Right forelimb (tissue), 1 donor: ENCODE results near the gene PCSK1N.
"Not testable (repeated sequence)": the region's sequence is repeated elsewhere in the genome, so short reads cannot be mapped to it uniquely, and the experiment has no call there.

Experiments used
- DNase-seq: peaks from one replicate; pipeline ENCODE4 v3.0.0-alpha.2; 2018

PCSK1N gene

GRCh38 chrX:48835524-48836329 lies at the start of gene PCSK1N:
Gene PCSK1N (minus strand): TSS chrX:48835610. CDS start chrX:48835532, 78 bp downstream.
- DNase-seq: no peak

DNA sequence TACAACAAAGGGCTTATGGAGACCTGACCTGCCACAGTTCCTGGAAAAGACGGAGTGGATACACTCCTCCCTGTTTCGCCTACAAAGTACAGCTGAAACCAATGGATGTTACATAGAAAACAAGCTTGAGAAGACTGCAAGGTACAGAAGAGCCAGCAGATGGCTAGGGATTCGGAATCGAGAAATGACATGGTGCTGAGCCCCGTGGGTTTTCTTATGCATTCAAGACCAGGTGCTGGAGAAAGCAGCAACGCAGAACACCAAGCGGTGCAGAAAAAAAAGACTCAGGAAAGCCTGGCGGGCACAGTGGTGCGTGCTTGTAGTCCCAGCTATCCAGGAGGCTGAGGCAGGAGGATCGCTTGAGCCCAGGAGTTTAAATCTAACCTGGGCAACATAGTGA lies 48.3 kb upstream of the PCSK1N start:
- no peak for DNase-seq

GRCh38 chrX:48876944-48877343 lies 41.5 kb upstream of the PCSK1N start:
- DNase-seq: not testable (repeated sequence)

GRCh38 chrX:48872017-48872416 lies 36.6 kb upstream of the PCSK1N start:
- not testable (repeated sequence) for DNase-seq

GRCh38 chrX:48864210-48864609 lies 28.8 kb upstream of the PCSK1N start:
- no peak for DNase-seq

- DNase-seq: no peak
These were observed 19.5 kb upstream of the PCSK1N start for GRCh38 chrX:48854898-48855297.

GRCh38 chrX:48854121-48854804 lies 18.9 kb upstream of the PCSK1N start:
- DNase-seq: not testable (repeated sequence)

GRCh38 chrX:48853494-48853893 lies 18.1 kb upstream of the PCSK1N start:
- not testable (repeated sequence) for DNase-seq

DNA sequence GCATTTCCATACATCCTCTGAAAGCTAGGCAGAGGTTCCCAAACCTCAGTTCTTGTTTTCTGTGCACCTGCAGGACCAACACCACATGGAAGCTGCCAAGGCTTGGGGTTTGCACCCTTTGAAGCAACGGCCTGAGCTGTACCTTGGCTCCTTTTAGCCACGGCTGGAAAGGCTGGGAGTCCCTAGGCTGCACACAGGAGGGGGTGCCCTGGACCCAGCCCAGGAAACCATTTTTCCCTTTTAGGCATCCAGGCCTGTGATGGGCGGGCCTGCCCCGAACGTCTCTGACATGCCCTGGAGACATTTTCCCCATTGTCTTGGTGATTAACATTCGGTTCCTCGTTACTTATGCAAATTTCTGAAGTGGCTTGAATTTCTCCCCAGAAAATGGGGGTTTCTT lies 17.4 kb upstream of the PCSK1N start:
- no peak for DNase-seq

- DNase-seq: no peak
These were observed 13.4 kb upstream of the PCSK1N start for GRCh38 chrX:48848847-48849246.

DNA sequence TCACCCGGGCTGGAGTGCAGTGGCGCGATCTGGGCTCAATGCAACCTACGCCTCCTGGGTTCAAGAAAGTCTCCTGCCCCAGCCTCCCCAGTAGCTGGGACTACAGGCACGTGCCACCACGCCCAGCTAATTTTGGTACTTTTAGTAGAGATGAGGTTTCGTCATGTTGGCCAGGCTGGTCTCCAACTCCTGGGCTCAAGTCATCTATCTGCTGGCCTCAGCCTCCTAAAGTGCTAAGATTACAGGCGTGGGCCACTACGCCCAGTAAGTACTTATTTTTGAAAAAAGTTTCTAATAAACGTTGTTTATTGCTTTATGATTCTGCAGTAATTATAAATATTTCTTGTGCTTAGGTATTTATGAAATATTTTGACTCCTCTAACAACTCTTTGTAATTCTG lies 4.3 kb upstream of the PCSK1N start:
- no peak for DNase-seq

DNA sequence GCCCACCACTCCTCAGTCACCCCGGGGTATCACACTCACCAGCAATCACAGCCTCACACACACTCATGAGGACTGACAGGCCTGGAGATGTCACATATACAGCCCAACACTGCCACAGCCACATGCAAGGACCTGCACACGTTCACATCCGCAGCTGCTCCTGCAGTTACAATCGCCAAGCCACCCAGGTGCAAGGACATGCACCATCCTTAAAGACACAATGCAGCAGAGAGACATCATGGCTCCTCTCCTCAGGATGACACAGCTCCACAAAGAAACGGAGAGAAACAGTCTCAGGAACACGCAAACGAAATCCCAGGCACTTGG lies 1.1 kb downstream of the PCSK1N start:
- DNase-seq: no peak

GRCh38 chrX:48833542-48834138 lies 1.8 kb downstream of the PCSK1N start:
- DNase-seq: no peak

DNA sequence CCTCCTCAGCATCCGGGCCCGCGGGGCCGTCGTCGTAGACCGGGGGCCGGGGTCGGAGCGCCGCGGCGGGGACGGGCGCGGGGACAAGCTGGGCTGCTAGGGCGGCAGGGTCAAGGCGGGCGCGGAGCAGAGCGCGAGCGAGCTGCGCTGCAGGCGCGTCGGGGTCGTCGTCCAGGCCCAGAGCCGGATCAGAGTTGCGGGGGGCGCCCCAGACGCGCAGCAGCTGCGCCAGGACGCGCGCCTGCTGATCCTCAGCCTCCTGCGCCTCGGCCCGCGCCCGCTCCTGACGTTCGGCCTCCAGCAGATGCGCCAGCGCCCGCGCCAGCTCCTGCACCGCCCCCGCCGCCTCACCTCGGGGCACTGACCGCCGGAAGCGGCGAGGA lies 3.5 kb downstream of the PCSK1N start:
- DNase-seq: no peak

DNA sequence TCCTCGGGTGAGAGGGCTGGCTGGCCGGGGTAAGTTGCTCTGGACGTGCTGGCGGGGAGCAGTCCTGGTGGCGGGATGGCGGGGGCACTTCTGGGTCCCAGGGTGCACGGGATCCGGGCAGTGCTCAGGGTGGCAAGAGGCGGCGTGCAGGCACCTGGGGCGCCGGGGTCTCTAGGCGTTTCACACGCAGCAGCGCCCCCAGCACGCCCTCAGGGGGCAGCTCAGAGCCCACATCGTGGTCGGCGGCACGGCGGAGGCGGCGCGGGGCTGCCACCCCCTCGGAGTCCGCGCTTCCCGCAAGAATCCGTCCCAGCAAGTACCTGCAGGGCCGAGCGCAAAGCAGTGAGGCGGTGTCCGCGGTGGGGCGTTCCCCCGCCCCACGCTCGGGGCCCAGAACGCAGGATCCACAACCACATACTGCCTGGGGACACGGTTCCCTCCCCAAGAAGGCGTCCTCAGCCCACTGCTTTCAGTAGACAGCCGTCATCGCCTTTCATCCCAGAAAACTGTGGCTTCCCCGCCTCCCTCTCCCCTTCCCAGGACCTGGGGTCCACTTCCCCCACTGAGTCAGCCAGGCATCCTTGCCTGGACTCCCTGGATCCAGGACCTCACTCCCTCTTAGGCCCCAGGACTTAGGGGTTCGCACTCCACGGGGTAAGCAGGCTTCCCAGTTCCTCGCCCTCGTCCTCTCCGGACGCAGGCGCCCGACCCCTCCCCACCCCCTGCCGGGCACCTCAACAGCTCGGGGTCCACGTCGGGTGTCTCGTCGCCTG lies 4.1 kb downstream of the PCSK1N start:
- no peak for DNase-seq

DNA sequence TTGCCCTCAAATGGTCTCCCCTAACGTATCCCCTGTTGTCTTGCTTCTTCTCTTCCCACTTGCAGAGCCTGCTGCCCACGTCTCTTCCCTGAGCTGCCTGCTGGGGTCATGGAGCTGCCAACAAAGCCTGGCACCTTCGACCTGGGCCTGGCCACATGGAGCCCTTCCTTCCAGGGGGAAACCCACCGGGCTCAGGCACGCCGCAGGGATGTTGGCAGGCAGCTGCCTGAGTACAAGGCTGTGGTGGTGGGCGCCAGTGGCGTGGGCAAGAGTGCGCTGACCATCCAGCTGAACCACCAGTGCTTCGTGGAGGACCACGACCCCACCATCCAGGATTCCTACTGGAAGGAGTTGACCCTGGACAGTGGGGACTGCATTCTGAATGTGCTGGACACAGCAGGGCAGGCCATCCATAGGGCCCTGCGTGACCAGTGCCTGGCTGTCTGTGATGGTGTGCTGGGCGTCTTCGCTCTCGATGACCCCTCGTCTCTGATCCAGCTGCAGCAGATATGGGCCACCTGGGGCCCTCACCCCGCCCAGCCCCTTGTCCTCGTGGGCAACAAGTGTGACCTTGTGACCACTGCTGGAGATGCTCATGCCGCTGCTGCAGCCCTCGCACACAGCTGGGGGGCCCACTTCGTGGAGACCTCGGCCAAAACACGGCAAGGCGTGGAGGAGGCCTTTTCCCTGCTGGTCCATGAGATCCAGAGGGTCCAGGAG lies 6.2 kb downstream of the PCSK1N start:
- no peak for DNase-seq

DNA sequence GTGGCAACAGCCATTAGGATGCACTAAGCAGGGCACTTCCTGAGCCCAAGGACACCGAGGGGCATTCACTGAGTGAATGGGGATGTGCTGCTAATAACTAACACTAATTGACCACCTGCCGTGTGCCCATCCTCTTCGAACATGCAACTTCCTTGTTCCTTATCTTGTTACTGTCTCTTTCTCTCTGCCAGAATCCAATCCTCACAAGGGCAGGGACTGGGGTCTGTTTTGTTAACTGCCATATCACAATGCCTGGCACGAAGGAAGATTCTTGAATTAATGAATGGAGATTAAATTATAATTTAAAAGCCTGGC lies 7.8 kb downstream of the PCSK1N start:
- DNase-seq: no peak

- DNase-seq: no peak
These were observed 8.3 kb downstream of the PCSK1N start for GRCh38 chrX:48826876-48827653.

- DNase-seq: no peak
These were observed 9.1 kb downstream of the PCSK1N start, which contains the start of gene ERAS for GRCh38 chrX:48826135-48826875. Gene ERAS (plus strand): TSS chrX:48826513. CDS start chrX:48829124, 2,611 bp downstream.

DNA sequence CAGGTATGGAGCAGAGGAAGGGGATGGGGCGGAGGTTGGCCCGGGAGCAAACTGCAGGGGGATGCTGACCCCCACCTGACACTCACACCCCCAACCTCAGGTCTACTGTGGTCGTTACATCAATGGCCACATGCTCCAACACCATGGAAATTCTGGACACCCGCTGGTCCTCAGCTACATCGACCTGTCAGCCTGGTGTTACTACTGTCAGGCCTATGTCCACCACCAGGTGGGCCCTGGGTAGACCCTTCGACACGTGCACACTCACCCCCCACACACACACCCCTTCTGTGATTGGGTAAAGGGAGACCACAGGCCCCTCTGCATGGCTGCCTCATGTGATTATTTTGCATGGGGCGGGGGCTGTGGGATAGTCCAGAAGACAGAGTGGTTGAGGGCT lies 11.3 kb downstream of the PCSK1N start:
- no peak for DNase-seq

DNA sequence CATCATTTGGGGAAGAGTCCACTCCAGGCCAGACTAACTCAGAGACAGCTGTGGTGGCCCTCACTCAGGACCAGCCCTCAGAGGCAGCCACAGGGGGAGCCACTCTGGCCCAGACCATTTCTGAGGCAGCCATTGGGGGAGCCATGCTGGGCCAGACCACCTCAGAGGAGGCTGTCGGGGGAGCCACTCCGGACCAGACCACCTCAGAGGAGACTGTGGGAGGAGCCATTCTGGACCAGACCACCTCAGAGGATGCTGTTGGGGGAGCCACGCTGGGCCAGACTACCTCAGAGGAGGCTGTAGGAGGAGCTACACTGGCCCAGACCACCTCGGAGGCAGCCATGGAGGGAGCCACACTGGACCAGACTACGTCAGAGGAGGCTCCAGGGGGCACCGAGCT lies 12.4 kb downstream of the PCSK1N start:
- no peak for DNase-seq
